GM06990 (cell line): ENCODE measurements around the gene CAMTA1.

ENCODE experiments used
- DNase-seq: peaks from one replicate; pipeline ENCODE4 v3.0.0-alpha.2; 2011; ENCODE audit not compliant: insufficient read length; ENCODE audit errors: extremely low read depth
- H3K27me3 ChIP-seq: replicated peaks from 2 replicates; pipeline ENCODE4 v1.6.0; 2011; ENCODE audit warnings: low read length; ENCODE audit not compliant: control insufficient read depth, insufficient read depth
- H3K36me3 ChIP-seq: 2 replicates; pipeline ENCODE4 v1.5.1; 2011; ENCODE audit warnings: low read length; ENCODE audit not compliant: control insufficient read depth, insufficient read depth
- H3K4me3 ChIP-seq: replicated peaks from 2 replicates; pipeline ENCODE4 v1.5.1; 2011; ENCODE audit warnings: low read depth, mild to moderate bottlenecking, control low read depth, low read length
- CTCF ChIP-seq: IDR thresholded peaks from 2 replicates; pipeline ENCODE4 v1.5.1; 2011; ENCODE audit warnings: low read length, control low read depth, mild to moderate bottlenecking, inconsistent platforms; ENCODE audit not compliant: insufficient read depth, poor library complexity, severe bottlenecking

Gene CAMTA1

GRCh38 chr1:6899621-6900020 is 114.4 kb downstream of the CAMTA1 start:
- DNase-seq: no peak
- no peaks in the 10 kb centered on the region for H3K27me3 ChIP-seq
- no peak for TF ChIP-seq CTCF
- H3K36me3 ChIP-seq: no peaks in the 10 kb centered on the region
- no peak overlapping the region for H3K4me3 ChIP-seq

DNA sequence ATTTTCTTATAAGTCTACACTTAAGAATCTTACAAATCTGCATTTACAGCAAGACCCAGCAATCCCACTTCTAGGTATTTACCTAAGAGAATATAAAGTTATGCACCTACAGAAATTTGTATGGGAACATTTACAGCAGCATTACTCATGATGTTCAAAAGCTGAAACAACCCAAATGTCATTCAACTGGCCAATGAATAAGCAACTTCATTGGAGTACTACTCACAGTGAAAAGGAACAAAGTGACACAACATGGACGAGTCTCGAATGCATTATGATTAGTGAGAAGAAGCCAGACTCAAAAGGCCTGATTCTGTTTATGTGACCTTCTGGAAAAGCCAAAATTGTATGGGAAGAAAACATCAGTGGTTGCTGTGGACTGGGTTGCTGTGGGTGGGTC is 116.9 kb downstream of the CAMTA1 start:
- Histone ChIP-seq H3K36me3 (no peaks in the 10 kb centered on the region), H3K4me3 (no peak overlapping the region), H3K27me3 (no peaks in the 10 kb centered on the region)
- no peak for DNase-seq
- no peak for TF ChIP-seq CTCF

DNA sequence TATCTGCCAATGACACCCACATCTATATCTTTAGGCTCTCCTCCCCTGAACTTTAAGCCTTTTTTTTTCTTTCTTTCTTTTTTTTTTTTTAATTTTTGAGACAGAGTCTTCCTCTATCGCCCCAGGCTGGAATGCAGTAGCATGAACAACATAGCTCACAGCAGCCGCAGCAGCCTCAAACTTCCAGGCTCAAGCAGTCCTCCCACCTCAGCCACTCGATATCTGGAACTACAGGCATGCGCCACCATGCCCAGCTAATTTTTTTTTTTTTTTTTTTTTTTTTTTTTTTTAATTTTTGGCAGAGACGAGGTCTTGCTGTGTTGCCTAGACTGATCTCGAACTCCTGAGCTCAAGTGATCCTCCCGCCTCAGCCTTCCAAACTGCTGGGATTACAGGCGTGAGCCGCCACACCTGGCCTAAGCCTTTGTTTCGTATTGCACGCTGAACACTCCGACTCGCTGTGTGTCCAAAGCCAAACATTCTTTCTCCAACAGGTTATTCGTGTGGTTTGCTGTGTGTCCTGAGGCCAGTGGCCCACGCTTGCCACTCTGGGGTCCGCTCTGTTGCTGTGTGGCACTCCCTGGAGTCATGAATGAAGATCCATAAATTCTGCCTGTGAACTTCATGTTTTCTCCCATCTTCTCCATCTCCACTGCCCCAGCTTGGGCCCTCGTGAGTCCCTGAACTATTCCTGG is 119.4 kb downstream of the CAMTA1 start:
- H3K27me3 ChIP-seq: no peaks in the 10 kb centered on the region
- no peaks in the 10 kb centered on the region for H3K36me3 ChIP-seq
- TF ChIP-seq CTCF: no peak

GRCh38 chr1:6905331-6905730 is 120.1 kb downstream of the CAMTA1 start:
- no peak for TF ChIP-seq CTCF
- Histone ChIP-seq H3K4me3 (no peak overlapping the region), H3K27me3 (no peaks in the 10 kb centered on the region), H3K36me3 (no peaks in the 10 kb centered on the region)
- DNase-seq: no peak

More for the DNA sequence above, 119.4 kb downstream of the CAMTA1 start:
- DNase-seq: no peak
- no peak overlapping the region for H3K4me3 ChIP-seq

GRCh38 chr1:6905790-6906189 is 120.5 kb downstream of the CAMTA1 start:
- no peak for TF ChIP-seq CTCF
- no peak overlapping the region for H3K4me3 ChIP-seq
- no peaks in the 10 kb centered on the region for H3K36me3 ChIP-seq
- H3K27me3 ChIP-seq: no peaks in the 10 kb centered on the region
- DNase-seq: no peak

DNA sequence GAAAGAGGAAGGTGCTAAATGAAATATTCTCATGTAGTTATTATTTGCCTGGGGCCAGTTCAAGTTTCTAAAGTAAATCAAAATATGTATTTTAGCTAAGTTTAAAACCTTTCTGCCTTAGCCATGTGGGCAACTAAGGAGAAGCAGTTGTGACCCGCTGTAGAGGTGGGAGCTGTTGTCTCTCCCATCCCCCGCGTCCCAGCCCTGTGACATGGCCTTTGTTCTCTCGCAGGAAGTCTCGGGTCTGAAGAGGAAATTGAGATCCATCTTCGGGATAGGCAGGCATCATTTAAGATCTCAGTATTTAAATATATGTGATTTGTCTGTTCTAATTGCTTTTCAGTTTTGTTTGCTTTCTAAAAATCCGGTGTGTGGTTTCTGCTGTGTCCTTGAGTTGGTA is 121.5 kb downstream of the CAMTA1 start:
- TF ChIP-seq CTCF: no peak
- no peak overlapping the region for H3K4me3 ChIP-seq

More for the DNA sequence above, 121.5 kb downstream of the CAMTA1 start:
- Histone ChIP-seq H3K27me3 (no peaks in the 10 kb centered on the region), H3K36me3 (no peaks in the 10 kb centered on the region)
- no peak for DNase-seq
